H9 (cell line): ENCODE data around the gene HBS1L. TPM values are rescaled to one million over a fixed set of nuclear protein-coding genes. Genes with fewer than 3 reads are reported as not detected.

Experiments
- DNase-seq: peaks from one replicate; pipeline ENCODE4 v3.0.0-alpha.2; 2017
- H2AFZ ChIP-seq: one replicate; pipeline ENCODE4 v1.6.1; 2013; ENCODE audit warnings: mild to moderate bottlenecking, low read length, control low read depth, moderate library complexity
- H2AK5ac ChIP-seq: 2 replicates; pipeline ENCODE4 v1.6.1; 2013; ENCODE audit warnings: low read length, control low read depth, mixed read lengths; ENCODE audit not compliant: insufficient read length
- H2BK120ac ChIP-seq: one replicate; pipeline ENCODE4 v1.6.1; 2013; ENCODE audit warnings: low read depth, mild to moderate bottlenecking, low read length, control low read depth, inconsistent platforms; ENCODE audit not compliant: poor library complexity, severe bottlenecking
- H2BK12ac ChIP-seq: 2 replicates; pipeline ENCODE4 v1.6.1; 2013; ENCODE audit warnings: low read length, control low read depth, mixed read lengths, low read depth; ENCODE audit not compliant: insufficient read length
- H2BK15ac ChIP-seq: 2 replicates; pipeline ENCODE4 v1.6.1; 2013; ENCODE audit warnings: low read depth, low read length, control low read depth
- H2BK20ac ChIP-seq: one replicate; pipeline ENCODE4 v1.6.1; 2013; ENCODE audit warnings: low read depth, mild to moderate bottlenecking, low read length, control low read depth, inconsistent platforms; ENCODE audit not compliant: poor library complexity, severe bottlenecking
- H2BK5ac ChIP-seq: 2 replicates; pipeline ENCODE4 v1.6.1; 2013; ENCODE audit warnings: low read length, control low read depth, mixed read lengths; ENCODE audit not compliant: insufficient read length
- H3K14ac ChIP-seq: 2 replicates; pipeline ENCODE4 v1.6.1; 2013; ENCODE audit warnings: low read length, control low read depth; ENCODE audit not compliant: insufficient read depth
- H3K18ac ChIP-seq: 2 replicates; pipeline ENCODE4 v1.6.1; 2013; ENCODE audit warnings: low read depth, mild to moderate bottlenecking, mixed read lengths, low read length, control low read depth; ENCODE audit not compliant: insufficient read length
- H3K23ac ChIP-seq: 2 replicates; pipeline ENCODE4 v1.6.1; 2013; ENCODE audit warnings: low read length, control low read depth, mixed read lengths, low read depth; ENCODE audit not compliant: insufficient read length
- H3K23me2 ChIP-seq: 2 replicates; pipeline ENCODE4 v1.6.1; 2013; ENCODE audit warnings: low read depth, mild to moderate bottlenecking, mixed read lengths, low read length, control low read depth; ENCODE audit not compliant: insufficient read length, poor library complexity, severe bottlenecking
- H3K27ac ChIP-seq: 2 replicates; pipeline ENCODE4 v1.5.1; 2013; ENCODE audit warnings: low read length, control low read depth, mixed read lengths, low read depth; ENCODE audit not compliant: insufficient read length
- H3K27me3 ChIP-seq: 2 replicates; pipeline ENCODE4 v1.6.1; 2013; ENCODE audit warnings: low read length, control low read depth, inconsistent platforms; ENCODE audit not compliant: insufficient read depth
- H3K4ac ChIP-seq: 2 replicates; pipeline ENCODE4 v1.6.1; 2013; ENCODE audit warnings: low read depth, mild to moderate bottlenecking, control low read depth, inconsistent platforms, low read length, moderate library complexity
- H3K4me1 ChIP-seq: 2 replicates; pipeline ENCODE4 v1.6.1; 2013; ENCODE audit warnings: low read length, control low read depth, inconsistent platforms; ENCODE audit not compliant: insufficient read depth
- H3K4me2 ChIP-seq: 2 replicates; pipeline ENCODE4 v1.6.1; 2013; ENCODE audit warnings: low read length, control low read depth, mixed read lengths; ENCODE audit not compliant: insufficient read length, insufficient read depth
- H3K56ac ChIP-seq: 2 replicates; pipeline ENCODE4 v1.6.1; 2013; ENCODE audit warnings: low read depth, mild to moderate bottlenecking, mixed read lengths, low read length, control low read depth; ENCODE audit not compliant: insufficient read length
- H3K79me1 ChIP-seq: 2 replicates; pipeline ENCODE4 v1.6.1; 2013; ENCODE audit warnings: low read depth, mild to moderate bottlenecking, moderate library complexity, low read length, control low read depth, inconsistent platforms; ENCODE audit not compliant: insufficient read depth, poor library complexity, severe bottlenecking
- H3K79me2 ChIP-seq: 2 replicates; pipeline ENCODE4 v1.6.1; 2013; ENCODE audit warnings: low read length, control low read depth, inconsistent platforms; ENCODE audit not compliant: insufficient read depth
- H3K9ac ChIP-seq: 2 replicates; pipeline ENCODE4 v1.6.1; 2013; ENCODE audit warnings: low read length, control low read depth, mixed read lengths; ENCODE audit not compliant: insufficient read length; ENCODE audit errors: extremely low read depth
- H3K9me3 ChIP-seq: one replicate; pipeline ENCODE4 v1.6.1; 2013; ENCODE audit warnings: low read depth, low read length, inconsistent platforms; ENCODE audit not compliant: control insufficient read depth
- H3T11ph ChIP-seq: one replicate; pipeline ENCODE4 v1.6.1; 2013; ENCODE audit warnings: mild to moderate bottlenecking, low read length, control low read depth, inconsistent platforms
- H4K20me1 ChIP-seq: one replicate; pipeline ENCODE4 v1.6.1; 2013; ENCODE audit not compliant: control insufficient read depth, insufficient read length, insufficient read depth
- H4K5ac ChIP-seq: 2 replicates; pipeline ENCODE4 v1.6.1; 2013; ENCODE audit warnings: low read depth, mild to moderate bottlenecking, mixed read lengths, low read length, control low read depth; ENCODE audit not compliant: insufficient read length
- H4K8ac ChIP-seq: replicated peaks from 2 replicates; pipeline ENCODE4 v1.6.1; 2013; ENCODE audit warnings: low read length, control low read depth, mixed read lengths, low read depth; ENCODE audit not compliant: insufficient read length
- H4K91ac ChIP-seq: 2 replicates; pipeline ENCODE4 v1.6.1; 2013; ENCODE audit warnings: low read depth, mild to moderate bottlenecking, moderate library complexity, mixed read lengths, low read length, control low read depth; ENCODE audit not compliant: insufficient read length
- H3K27ac Mint-ChIP-seq, 3 experiments: 2 replicates in 2 of 3; 3 replicates in 1 of 3; pipeline ENCODE4 v1.8.0; 2020 to 2021; ENCODE audit warnings: mixed read lengths in 3 of 3, mild to moderate bottlenecking in 1 of 3, moderate library complexity in 1 of 3
- H3K27me3 Mint-ChIP-seq: 2 replicates; pipeline ENCODE4 v1.8.0; 2021; ENCODE audit warnings: low read depth, mild to moderate bottlenecking, moderate library complexity, mixed read lengths
- H3K36me3 Mint-ChIP-seq, 3 experiments: 2 replicates in 2 of 3; 3 replicates in 1 of 3; pipeline ENCODE4 v1.8.0; 2020 to 2021; ENCODE audit warnings: low read depth in 3 of 3, mixed read lengths in 3 of 3; ENCODE audit not compliant: insufficient read depth in 1 of 3
- H3K4me1 Mint-ChIP-seq, 2 experiments: 2 replicates each; pipeline ENCODE4 v1.8.0; 2020; ENCODE audit warnings: mixed read lengths in 2 of 2
- H3K4me3 Mint-ChIP-seq, 2 experiments: 2 replicates in 1 of 2; 3 replicates in 1 of 2; pipeline ENCODE4 v1.8.0; 2020 to 2021; ENCODE audit warnings: mild to moderate bottlenecking in 2 of 2, mixed read lengths in 2 of 2, moderate library complexity in 1 of 2
- H3K9me3 Mint-ChIP-seq, 2 experiments: 2 replicates in 1 of 2; 3 replicates in 1 of 2; pipeline ENCODE4 v1.8.0; 2020; ENCODE audit warnings: mild to moderate bottlenecking in 2 of 2, mixed read lengths in 2 of 2, moderate library complexity in 1 of 2
- WGBS: extraction: QIAGEN DNeasy Blood & Tissue Kit; methylation state at CpG from one replicate; pipeline ENCODE4 v1.1.7; 2013; ENCODE audit warnings: missing lambda C conversion rate, low lambda C conversion rate, mixed read lengths; ENCODE audit not compliant: insufficient read length; ENCODE audit errors: extremely low coverage; 5-methylcytosine and 5-hydroxymethylcytosine counted together
- total RNA-seq: library from RNA; stranded (reverse); gene quantifications from 2 replicates; pipeline ENCODE4 v1.2.1, GENCODE V29; 2021
- TF ChIP-seq, protein P1 (sequence below): fragments of 200-600 bp; sonication (generic); conservative IDR thresholded peaks from 3 replicates; pipeline ENCODE4 v1.8.0; 2021; ENCODE audit warnings: antibody characterized with exemption, mild to moderate bottlenecking

Gene HBS1L
- total RNA-seq, 1 experiment from 2014 or later, result 110 TPM

DNA sequence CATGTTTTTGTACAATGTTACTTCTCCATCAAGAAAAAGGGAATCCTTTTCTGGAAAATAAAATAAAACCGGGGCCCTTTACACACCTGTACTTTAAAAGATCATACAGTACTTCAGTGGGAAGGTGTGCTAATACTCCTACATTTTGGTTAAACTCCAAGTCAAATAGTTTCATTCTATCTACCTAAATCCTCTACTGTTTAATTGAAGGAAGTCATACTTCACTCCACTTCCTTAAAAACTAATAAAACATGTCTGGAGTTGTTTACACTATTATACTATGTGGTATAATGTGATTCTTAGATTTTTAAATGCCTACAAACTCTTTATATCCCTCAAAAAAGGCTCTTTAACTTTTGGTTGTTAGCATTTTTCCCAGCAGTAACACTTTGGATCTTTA is 18.6 kb upstream of the HBS1L start:
- no peak overlapping the region for H3K4me2 ChIP-seq
- Mint-ChIP-seq H3K27ac (no peak overlapping the region), H3K4me3 (no peak overlapping the region)

More for the DNA sequence above, 18.6 kb upstream of the HBS1L start:
- H3K4me1 ChIP-seq, result no peaks in the 10 kb centered on the region
- no peak overlapping the region for H2BK15ac ChIP-seq
- no peaks in the 10 kb centered on the region for H3K79me2 ChIP-seq
- H4K20me1 ChIP-seq, result no peaks in the 10 kb centered on the region
- H3K9ac ChIP-seq, result no peak overlapping the region
- H2BK12ac ChIP-seq, result no peak overlapping the region
- H3K9me3 ChIP-seq, result no peaks in the 10 kb centered on the region
- no peak overlapping the region for H4K5ac ChIP-seq
- H3K27ac ChIP-seq, result no peak overlapping the region
- WGBS, result no CpG with 5 or more reads among the region's 1 CpG
- H3K23ac ChIP-seq, result no peak overlapping the region
- no peak overlapping the region for H2AK5ac ChIP-seq
- H3K27me3 Mint-ChIP-seq, result no peaks in the 10 kb centered on the region
- no peak overlapping the region for H3T11ph ChIP-seq
- DNase-seq, result no peak
- no peak overlapping the region for H2BK120ac ChIP-seq
- no peak overlapping the region for H4K8ac ChIP-seq
- no peak overlapping the region for H3K56ac ChIP-seq
- no peak overlapping the region for H3K18ac ChIP-seq
- H2BK5ac ChIP-seq, result no peak overlapping the region
- no peak overlapping the region for H2AFZ ChIP-seq
- no peaks in the 10 kb centered on the region for H3K79me1 ChIP-seq
- H3K4ac ChIP-seq, result no peak overlapping the region
- TF ChIP-seq, protein P1, sequence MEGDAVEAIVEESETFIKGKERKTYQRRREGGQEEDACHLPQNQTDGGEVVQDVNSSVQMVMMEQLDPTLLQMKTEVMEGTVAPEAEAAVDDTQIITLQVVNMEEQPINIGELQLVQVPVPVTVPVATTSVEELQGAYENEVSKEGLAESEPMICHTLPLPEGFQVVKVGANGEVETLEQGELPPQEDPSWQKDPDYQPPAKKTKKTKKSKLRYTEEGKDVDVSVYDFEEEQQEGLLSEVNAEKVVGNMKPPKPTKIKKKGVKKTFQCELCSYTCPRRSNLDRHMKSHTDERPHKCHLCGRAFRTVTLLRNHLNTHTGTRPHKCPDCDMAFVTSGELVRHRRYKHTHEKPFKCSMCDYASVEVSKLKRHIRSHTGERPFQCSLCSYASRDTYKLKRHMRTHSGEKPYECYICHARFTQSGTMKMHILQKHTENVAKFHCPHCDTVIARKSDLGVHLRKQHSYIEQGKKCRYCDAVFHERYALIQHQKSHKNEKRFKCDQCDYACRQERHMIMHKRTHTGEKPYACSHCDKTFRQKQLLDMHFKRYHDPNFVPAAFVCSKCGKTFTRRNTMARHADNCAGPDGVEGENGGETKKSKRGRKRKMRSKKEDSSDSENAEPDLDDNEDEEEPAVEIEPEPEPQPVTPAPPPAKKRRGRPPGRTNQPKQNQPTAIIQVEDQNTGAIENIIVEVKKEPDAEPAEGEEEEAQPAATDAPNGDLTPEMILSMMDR, result no peak
- no peak overlapping the region for H4K91ac ChIP-seq
- no peaks in the 10 kb centered on the region for H3K23me2 ChIP-seq
- H3K36me3 Mint-ChIP-seq, result no peaks in the 10 kb centered on the region
- no peak overlapping the region for H3K14ac ChIP-seq
- no peaks in the 10 kb centered on the region for H3K27me3 ChIP-seq
- no peak overlapping the region for H2BK20ac ChIP-seq
- H3K4me1 Mint-ChIP-seq, result peaks cover 4 to 13% of the 10 kb centered on the region in 2 experiments; a peak in 3 of 4 replicates
- no peaks in the 10 kb centered on the region; a peak in 1 of 5 replicates for H3K9me3 Mint-ChIP-seq
